Hindlimb muscle (tissue), 1 donor: ENCODE measurements around the gene BRD1. TPM values are rescaled to one million over a fixed set of nuclear protein-coding genes. Genes with fewer than 3 reads are reported as not detected.

Experiments used
- DNase-seq: peaks from one replicate; pipeline ENCODE4 v3.0.0-alpha.2; 2013
- polyA plus RNA-seq: library from polyadenylated mRNA; unstranded; fragments of 120-200 nt; gene quantifications from one replicate; pipeline ENCODE4 v1.2.1, GENCODE V29; 2013; ENCODE audit not compliant: insufficient read length

Gene BRD1
- polyA plus RNA-seq, 1 donor: 31.0 TPM

DNA sequence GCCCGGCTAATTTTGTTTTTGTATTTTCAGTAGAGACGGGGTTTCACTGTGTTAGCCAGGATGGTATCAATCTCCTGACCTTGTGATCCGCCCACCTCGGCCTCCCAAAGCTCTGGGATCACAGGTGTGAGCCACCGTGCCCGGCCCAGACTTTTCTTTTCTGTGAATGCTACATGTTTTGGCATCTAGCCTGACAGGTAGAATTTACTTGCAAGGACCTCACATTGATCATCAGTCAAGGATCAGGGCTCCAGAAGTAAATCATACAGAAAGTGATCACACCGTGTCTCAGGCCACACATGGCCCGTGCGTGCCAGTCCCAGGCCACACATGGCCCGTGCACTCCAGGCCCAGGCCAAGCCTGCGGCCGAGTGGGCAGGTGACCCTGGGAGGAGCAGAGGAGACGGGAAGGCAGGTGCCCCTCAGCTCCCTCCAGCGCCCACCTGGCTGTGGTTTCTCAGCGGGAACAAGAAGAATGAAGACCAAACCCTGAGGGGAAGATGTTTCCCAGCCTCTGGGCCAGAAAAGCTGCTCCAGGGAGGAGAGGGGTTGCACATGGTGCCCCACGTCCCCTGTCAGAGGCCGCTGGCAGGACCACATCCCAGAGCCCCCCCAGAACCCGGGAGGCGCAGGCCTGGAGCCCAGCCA lies 76.2 kb downstream of the BRD1 start:
- no peak for DNase-seq

DNA sequence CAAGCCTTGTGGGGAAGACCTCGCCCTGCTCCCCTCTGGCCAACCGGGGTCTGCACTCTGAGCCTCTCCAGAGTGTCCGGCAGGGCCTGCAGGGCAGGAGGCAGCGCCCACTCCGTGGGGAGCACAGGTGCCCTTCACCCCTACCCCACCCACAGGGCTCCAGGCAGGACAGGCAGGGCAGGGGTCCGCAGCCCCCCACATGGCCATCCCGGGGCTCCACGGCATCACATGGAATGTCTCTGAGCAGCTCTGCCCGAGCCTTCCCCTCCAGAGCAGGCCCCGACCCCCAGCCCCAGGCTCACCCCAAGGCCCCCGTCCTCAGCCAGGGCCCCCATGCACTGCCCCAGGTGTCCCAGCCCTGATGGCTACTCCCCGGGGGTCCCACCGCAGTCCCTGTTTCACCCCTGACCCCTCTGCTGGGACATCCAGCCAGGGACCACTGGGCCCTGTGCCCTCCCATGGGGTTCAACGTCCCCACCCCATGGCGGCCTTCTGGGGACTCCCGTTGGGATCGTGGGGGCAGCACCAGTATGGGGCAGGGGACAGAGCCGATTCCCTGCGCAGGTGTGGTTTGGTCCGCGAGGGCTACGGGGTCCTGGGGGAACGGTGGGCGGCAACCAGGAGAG lies 77.7 kb downstream of the BRD1 start:
- no peak for DNase-seq

DNA sequence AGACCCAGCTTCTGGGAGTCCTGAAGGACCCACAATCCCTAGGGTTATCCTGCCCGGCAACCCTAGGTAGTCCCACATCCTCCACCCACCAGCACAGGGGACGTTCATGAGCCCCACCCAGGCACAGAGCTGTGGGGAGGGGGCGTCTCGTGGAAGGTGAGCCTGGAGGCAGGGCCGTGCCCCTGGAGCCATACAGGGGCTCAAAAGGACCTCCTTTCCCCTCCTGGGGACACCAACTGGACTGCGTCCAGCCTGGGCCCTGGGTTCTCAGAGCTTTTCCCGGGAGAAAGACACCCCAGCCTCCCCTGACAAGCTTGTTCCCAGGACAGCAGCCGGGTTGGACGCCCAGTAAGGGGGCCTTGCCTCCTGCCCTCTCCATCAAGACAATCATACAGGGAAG lies 78.4 kb downstream of the BRD1 start:
- no peak for DNase-seq

GRCh38 chr22:49748514-49748913 lies 79.2 kb downstream of the BRD1 start:
- no peak for DNase-seq

DNA sequence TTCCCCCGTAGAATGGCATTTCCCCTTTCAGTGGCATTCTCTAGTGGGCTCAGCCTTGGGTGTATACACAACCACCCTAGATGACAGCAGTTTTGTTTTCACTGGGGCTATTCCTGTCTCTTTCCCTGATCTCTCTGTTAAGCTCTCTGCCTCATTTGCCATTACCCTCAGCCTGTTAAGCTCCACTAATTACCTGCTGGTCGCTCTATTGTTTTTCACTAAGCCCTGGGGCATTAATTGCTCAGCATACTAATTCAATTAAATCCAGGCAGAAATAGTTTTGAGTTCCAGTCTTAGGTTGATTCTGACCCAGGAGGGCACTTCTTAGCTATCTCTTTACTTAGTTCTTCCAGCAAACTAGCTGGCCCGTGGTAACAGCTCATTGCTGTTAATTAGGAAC lies 80.0 kb downstream of the BRD1 start:
- no peak for DNase-seq

GRCh38 chr22:49747130-49747529 lies 80.5 kb downstream of the BRD1 start:
- no peak for DNase-seq

DNA sequence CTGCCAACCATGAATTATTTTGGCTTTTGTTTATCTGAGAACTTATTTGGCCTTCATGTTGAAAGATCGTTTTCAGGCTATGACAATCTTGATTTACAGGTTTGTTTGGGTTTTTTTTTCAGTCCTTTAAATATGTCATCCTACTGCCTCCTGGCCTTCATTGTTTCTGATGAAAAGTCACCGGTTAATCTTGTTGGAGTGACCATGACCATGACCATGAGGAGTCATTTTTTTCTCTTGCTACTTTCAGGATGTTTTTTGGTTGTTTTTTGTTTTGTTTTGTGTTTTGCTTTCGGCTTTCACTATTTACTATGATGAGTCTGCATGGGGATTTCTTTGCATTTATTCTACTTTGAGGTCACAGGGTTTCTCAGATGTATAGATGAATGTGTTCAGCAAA lies 81.6 kb downstream of the BRD1 start:
- DNase-seq: no peak

DNA sequence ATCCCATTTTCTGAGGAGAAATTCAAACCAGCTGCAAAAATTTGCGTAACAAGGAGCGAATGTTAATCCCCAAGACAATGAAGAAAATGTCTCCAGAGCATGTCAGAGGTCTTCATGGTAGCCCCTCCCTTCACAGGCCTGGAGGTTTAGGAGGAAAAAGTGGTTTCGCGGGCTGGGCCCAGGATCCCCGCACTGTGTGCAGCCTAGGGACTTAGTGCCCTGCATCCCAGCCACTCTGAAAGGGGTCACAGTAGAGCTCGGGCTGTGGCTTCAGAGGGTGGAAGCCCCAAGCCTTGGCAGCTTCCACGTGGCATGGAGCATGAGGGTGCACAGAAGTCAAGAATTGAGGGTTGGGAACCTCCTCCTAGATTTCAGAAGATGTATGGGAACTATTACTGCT lies 87.4 kb downstream of the BRD1 start:
- no peak for DNase-seq

DNA sequence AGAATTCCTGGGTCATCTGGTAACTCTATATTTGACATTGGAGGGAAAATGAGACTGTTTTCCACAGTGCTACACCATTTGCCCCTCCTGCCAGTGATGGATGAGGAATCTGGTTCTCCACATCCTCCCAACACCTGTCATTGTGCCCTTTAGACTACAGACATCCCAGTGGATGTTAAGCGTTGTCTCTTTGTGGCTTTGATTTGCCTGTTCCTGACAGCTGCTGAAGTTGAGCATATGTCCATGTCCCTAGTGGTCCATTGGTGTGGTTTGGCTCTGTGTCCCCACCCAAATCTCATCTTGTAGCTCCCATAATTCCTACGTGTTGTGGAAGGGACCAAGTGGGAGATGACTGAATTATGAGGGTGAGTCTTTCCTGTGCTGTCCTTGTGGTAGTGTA lies 88.5 kb downstream of the BRD1 start:
- no peak for DNase-seq

- no peak for DNase-seq
Measured at GRCh38 chr22:49738566-49738965, 89.1 kb downstream of the BRD1 start.

- DNase-seq: no peak
Measured at GRCh38 chr22:49738006-49738405, 89.7 kb downstream of the BRD1 start.

DNA sequence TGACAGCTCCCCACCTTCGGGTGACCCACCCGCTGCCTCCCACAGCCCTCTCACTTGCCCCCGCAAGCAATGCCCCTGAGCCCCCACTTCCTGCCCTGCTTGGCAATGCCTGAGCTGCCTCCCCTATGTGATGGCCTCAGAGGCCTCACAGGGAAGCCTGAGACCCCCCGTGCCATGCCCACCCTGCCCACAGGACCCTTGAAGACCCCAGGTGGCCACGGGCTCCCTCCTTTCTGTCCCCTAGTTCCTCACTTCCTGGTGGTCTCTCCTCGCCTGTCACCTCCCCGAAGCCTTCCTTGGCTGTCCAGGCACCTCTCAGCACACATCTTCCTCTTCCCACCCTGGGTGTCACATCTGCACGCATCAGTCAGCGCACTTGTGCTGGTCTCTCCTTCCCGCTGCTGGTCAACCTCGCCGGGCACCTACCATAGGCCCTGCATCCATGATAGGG lies 90.5 kb downstream of the BRD1 start:
- no peak for DNase-seq

GRCh38 chr22:49736538-49736937 lies 91.1 kb downstream of the BRD1 start:
- no peak for DNase-seq

- DNase-seq: no peak
Measured at GRCh38 chr22:49735901-49736421, 91.7 kb downstream of the BRD1 start.

GRCh38 chr22:49735411-49735900 lies 92.2 kb downstream of the BRD1 start:
- DNase-seq: no peak

DNA sequence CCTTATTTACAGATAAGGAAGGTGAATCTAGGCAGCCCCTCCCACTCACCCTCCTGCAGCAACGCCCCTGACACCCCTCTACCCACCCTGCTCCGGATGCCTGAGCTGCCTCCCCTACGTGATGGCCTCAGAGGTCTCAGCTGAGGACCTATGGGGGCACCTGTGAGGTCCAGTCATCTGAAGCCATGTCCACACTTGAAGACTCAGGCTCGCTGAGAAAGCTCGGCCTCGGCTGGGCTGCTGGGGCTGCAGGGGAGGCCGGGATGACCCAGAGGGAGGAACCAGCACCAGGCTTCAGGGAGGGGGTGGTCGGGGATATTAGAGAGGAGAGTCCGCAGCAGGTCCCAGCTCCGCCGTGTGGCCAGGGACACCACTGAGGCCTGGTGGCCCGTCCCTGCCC lies 92.8 kb downstream of the BRD1 start:
- no peak for DNase-seq

GRCh38 chr22:49734390-49734789 lies 93.3 kb downstream of the BRD1 start:
- no peak for DNase-seq

DNA sequence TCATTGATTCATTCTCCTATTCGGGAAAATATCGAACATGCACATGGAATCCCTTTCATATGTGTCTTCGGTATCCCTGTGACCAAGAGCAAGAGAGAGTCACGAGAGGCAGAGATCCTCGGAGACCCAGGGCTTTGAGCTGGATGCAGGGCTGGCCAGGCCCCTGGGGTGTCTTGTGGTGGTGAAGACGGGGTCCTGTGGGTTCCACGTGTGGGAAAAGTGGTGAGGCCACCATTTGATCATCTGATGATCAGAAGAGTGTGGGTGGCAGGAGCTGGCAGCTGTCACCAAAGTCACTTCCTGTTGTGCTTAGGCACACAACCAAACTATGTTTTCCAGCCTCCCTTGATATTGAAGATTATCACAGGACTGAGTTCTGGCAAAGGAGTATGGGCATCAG lies 94.0 kb downstream of the BRD1 start:
- no peak for DNase-seq

DNA sequence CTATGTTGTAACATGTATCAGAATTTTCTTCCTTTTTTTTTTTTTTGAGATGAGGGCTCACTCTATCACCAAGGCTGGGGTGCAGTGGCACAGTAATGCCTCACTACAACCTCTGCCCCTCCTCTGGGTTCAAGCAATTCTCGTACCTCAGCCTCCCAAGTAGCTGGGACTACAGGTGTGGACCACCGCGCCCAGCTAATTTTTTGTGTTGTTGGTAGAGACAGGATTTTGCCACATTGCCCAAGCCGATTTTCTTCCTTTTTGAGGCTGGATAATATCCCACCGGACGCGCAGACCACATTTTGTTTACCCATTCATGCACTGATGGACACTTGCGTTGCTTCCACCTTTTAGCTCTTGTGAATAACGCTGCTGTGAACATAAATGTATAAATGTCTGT lies 97.0 kb downstream of the BRD1 start:
- no peak for DNase-seq

- DNase-seq: no peak
Measured at GRCh38 chr22:49728570-49729271, 99.0 kb downstream of the BRD1 start.

- no peak for DNase-seq
Measured at GRCh38 chr22:49727881-49728569, 99.6 kb downstream of the BRD1 start.

DNA sequence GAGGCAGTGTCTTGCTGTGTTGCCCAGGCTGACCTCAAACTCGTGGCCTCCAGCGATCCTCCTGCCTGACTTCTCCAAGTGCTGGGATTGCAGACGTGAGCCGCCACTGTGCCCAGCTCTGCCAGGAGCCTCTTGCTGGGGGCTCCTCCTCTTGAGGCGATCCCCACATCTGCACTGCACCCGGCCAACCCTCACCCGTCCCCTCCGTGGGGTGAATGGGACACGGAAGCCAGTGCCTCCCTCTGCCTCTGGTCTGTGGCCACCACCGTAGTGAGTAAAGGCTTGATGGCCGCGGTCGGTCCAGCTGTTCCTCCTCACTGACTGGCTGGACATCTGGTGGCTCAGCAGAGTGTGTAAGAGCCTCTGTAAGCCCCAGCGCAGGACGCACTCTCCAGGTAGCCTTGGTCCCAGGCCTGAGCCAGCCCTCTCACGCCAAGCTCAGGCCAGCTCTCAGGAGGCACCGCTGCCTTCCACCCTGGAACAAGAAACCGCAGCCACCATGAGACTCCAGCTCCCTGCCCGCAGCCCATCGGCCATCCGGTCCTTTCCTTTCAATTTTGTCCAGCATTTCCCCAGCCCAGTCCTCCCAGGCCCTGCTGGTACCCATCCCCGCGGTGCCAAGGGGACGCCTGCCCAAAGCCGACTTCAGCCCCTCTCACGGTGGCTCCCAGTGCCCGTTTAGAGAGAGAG lies 100.3 kb downstream of the BRD1 start:
- DNase-seq: no peak
